ENCODE measurements around the gene VARS1. TPM values are rescaled to one million over a fixed set of nuclear protein-coding genes. Genes with fewer than 3 reads are reported as not detected.

Gene VARS1
- total and polyA plus RNA-seq, 2 of the 8 experiments (the other 6 are each of a cell fraction or from before 2014, with no cell fraction given): 53.5 to 162 TPM

DNA sequence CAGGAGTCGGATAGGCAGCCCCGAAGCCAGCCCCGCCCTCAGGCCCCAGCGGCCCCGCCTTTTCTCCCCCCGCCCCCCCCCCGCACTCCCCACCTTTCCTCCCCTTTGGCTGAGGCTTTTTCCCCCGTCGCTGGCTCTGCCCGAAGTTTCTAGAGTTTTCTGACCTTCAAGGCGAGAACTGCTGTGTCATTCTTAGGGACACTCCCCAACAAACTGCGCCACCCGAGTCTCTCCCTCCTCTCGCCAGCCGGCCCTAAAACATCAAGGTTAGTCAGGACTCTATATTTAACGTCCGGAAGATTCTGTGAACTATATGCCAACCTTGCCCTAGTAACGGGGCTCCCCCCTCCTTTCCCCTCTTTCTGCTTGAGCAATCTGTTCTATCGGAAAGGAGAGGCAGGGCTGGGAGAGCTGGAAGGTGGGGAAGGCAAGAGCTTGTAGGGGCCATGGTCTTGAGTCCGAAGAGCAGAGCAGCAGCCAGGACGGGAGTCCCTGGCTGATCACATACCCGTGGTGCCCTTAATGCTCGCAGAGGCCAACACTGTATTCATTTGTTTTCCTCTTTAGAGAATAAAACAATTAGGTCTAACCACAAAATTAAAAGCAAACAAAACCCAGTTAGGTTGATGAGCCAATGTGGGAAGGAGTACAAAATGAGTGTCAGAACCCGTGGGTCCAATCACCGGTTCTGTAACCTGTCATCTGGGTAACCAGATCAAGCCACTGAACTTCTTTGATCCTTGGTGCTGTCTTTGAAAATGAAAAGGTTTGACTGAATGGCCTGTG is 26.7 kb upstream of the VARS1 start:
- DNase-seq (ENCODE audit: low read depth in 1 of 2, low spot score in 2 of 2) (peak in 1 of 2 experiments; percentile 74), FAIRE-seq (no peak)
- 0 out of 2 replicates have a peak overlapping the region, but pooled peaks have one; percentile 68 for H2BK12ac ChIP-seq (ENCODE audit: low read depth, low read length)
- no peaks in the 10 kb centered on the region; a peak in 1 of 7 replicates for H3K27me3 ChIP-seq (replicated peaks in 1 of 4; ENCODE audit: control insufficient read depth in 3 of 4, extremely low read depth in 1 of 4, insufficient read depth in 3 of 4, low read length in 3 of 4)
- H3K4me2 ChIP-seq (ENCODE audit: insufficient read depth in 1 of 2, low read depth in 2 of 2, low read length in 2 of 2): peak overlapping the region; percentile 80
- H3K23me2 ChIP-seq (ENCODE audit: low read depth, low read length): peaks cover 13% of the 10 kb centered on the region
- no peak overlapping the region for H3K4ac ChIP-seq (replicated peaks; ENCODE audit: insufficient read length, low read depth, low read length)
- WGBS, 2 experiments (ENCODE audit: extremely low coverage in 1 of 2, insufficient coverage in 1 of 2, insufficient read length in 1 of 2, insufficient replicate concordance in 2 of 2, low coverage in 1 of 2, low lambda C conversion rate in 2 of 2, missing lambda C conversion rate in 1 of 2): 10% methylated on average over 15 of the region's 25 CpGs; no CpG with 5 or more reads in 1 of the 2 experiments
- H2BK15ac ChIP-seq (ENCODE audit: low read length): 0 out of 2 replicates have a peak overlapping the region, but pooled peaks have one; percentile 9
- no peaks in the 10 kb centered on the region for H3K9me3 ChIP-seq (ENCODE audit: insufficient read depth in 2 of 2, low read depth in 1 of 2, low read length in 1 of 2)
- H2AK5ac ChIP-seq (ENCODE audit: low read depth, low read length): 0 out of 2 replicates have a peak overlapping the region, but pooled peaks have one; percentile 48
- H4K8ac ChIP-seq (ENCODE audit: extremely low read depth, insufficient read depth, low read length): no peak overlapping the region; the same call in 1 of the 2 replicates
- H2BK20ac ChIP-seq (ENCODE audit: low read length): no peak overlapping the region
- H2BK120ac ChIP-seq (replicated peaks; ENCODE audit: low read depth, low read length): no peak overlapping the region
- H3K23ac ChIP-seq (ENCODE audit: insufficient read length): no peak overlapping the region
- peaks cover 2% of the 10 kb centered on the region; the same call in 1 of the 2 replicates for H3K79me1 ChIP-seq (ENCODE audit: low read depth, low read length)
- peak overlapping the region; percentile 90 for H2BK5ac ChIP-seq (ENCODE audit: low read depth, low read length)
- peak overlapping the region in 3 of 4 experiments; percentile 69 to 83 (median 70); a peak in 6 of 7 replicates for H3K9ac ChIP-seq (replicated peaks in 1 of 4; ENCODE audit: extremely low read depth in 1 of 4, low read depth in 3 of 4, low read length in 3 of 4)
- no peak overlapping the region for H3K14ac ChIP-seq (ENCODE audit: insufficient read length)
- H3K4me3 ChIP-seq (ENCODE audit: extremely low read depth in 1 of 4, insufficient read depth in 2 of 4, low read depth in 3 of 4, low read length in 4 of 4): peak overlapping the region; percentile 66 to 87 (median 78)
- POLR2A ChIA-PET (ENCODE audit: partially characterized antibody): interaction anchor here (0.6 to 10.9 kb wide), 23 partner anchors 8 to 380 kb away, joined by 3 to 136 read pairs (median 5); partner anchors contain the start of genes BAG6, DDX39B, EHMT2 and GPANK1
- peaks cover 0 to 5% of the 10 kb centered on the region in 2 experiments; a peak in 1 of 4 replicates for H3K79me2 ChIP-seq (ENCODE audit: control insufficient read depth in 1 of 2, insufficient read depth in 2 of 2, low read length in 2 of 2)
- H3K18ac ChIP-seq (ENCODE audit: extremely low read depth, low read length): peak overlapping the region; percentile 76; the same call in 1 of the 2 replicates
- peaks cover 5 to 16% (median 9%) of the 10 kb centered on the region in 4 experiments; a peak in 6 of 7 replicates for H3K4me1 ChIP-seq (replicated peaks in 1 of 4; ENCODE audit: control insufficient read depth in 3 of 4, insufficient read depth in 4 of 4, low read length in 3 of 4)
- H2AFZ ChIP-seq (ENCODE audit: low read length): no peak overlapping the region
- peak overlapping the region; percentile 52; the same call in 1 of the 2 replicates for H3K27ac ChIP-seq (ENCODE audit: low read depth, low read length)
- peak overlapping the region; percentile 10 for H4K5ac ChIP-seq (ENCODE audit: insufficient read length, low read depth, low read length)
- peak overlapping the region; percentile 36 for H4K91ac ChIP-seq (replicated peaks; ENCODE audit: insufficient read length, low read length)
- CTCF ChIA-PET (ENCODE audit: partially characterized antibody): interaction anchor here (0.6 to 3.4 kb wide), 8 partner anchors 8 to 225 kb away, joined by 3 to 13 read pairs (median 5); partner anchors contain the start of genes C6orf47, LSM2 and VARS1
- H3K56ac ChIP-seq (replicated peaks; ENCODE audit: insufficient read length, low read depth, low read length): peak overlapping the region; percentile 65
- no peaks in the 10 kb centered on the region for H3K36me3 ChIP-seq (ENCODE audit: control insufficient read depth in 2 of 4, insufficient read depth in 4 of 4, low read length in 3 of 4)
- H4K20me1 ChIP-seq (replicated peaks in 1 of 2; ENCODE audit: control insufficient read depth in 1 of 2, insufficient read depth in 2 of 2, low read length in 2 of 2): no peaks in the 10 kb centered on the region
- TF ChIP-seq, protein P1, sequence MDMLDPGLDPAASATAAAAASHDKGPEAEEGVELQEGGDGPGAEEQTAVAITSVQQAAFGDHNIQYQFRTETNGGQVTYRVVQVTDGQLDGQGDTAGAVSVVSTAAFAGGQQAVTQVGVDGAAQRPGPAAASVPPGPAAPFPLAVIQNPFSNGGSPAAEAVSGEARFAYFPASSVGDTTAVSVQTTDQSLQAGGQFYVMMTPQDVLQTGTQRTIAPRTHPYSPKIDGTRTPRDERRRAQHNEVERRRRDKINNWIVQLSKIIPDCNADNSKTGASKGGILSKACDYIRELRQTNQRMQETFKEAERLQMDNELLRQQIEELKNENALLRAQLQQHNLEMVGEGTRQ (IDR thresholded peaks at IDR 0.05; ENCODE audit: low read length): no peak
- TF ChIP-seq GTF2F1 (IDR thresholded peaks at IDR 0.05; ENCODE audit: borderline replicate concordance, low read depth, low read length) (no peak), NANOG (IDR thresholded peaks at IDR 0.05; ENCODE audit: insufficient read depth, low read depth, low read length, poor library complexity, severe bottlenecking) (no peak), KDM5A (IDR thresholded peaks at IDR 0.05; ENCODE audit: low read length) (no peak), CEBPB (IDR thresholded peaks at IDR 0.05; ENCODE audit: low read depth, low read length) (0 out of 2 replicates have a peak, but pooled peaks have one; percentile 24), TAF1 (IDR thresholded peaks at IDR 0.05; ENCODE audit: low read depth, low read length) (peak; percentile 81; the same call in 1 of the 2 replicates), TAF7 (optimal IDR thresholded peaks at IDR 0.05; ENCODE audit: borderline replicate concordance, low read depth, low read length) (peak; percentile 77), MAFK (IDR thresholded peaks at IDR 0.05; ENCODE audit: low read depth, low read length) (peak; percentile 84), PHF8 (conservative IDR thresholded peaks at IDR 0.05; ENCODE audit: low read depth, low read length) (no peak)
